HCT116 (cell line): ENCODE results near the gene KIAA2012. TPM values are rescaled to one million over a fixed set of nuclear protein-coding genes. Genes with fewer than 3 reads are reported as not detected.

Source experiments
- ATAC-seq: fragments of 200-7000 bp; cut with Tn5 transposase; 2 replicates; pipeline ENCODE4 v1.9.1; 2020; ENCODE audit warnings: mild to moderate bottlenecking, moderate library complexity
- BruUV-seq: library from RNA; stranded (reverse); fragments of 400-500 nt; replicated peaks from 2 replicates; lab custom pipeline; 2021; lab: Mats Ljungman, UMichigan
- CTCF ChIA-PET: fragments of 300-600 bp; sonication (Branson Sonifier 250); formaldehyde crosslinking; loops from one replicate; lab custom pipeline; 2021; ENCODE audit warnings: antibody characterized with exemption; lab: Charles Lee
- POLR2A ChIA-PET: fragments of 300-600, 350-600 bp; sonication (Branson Sonifier 250); formaldehyde crosslinking; loops from one replicate; lab custom pipeline; 2021; ENCODE audit warnings: antibody characterized with exemption; lab: Charles Lee
- RAD21 ChIA-PET, 2 experiments: fragments of 300-600 bp; sonication (Branson Sonifier 250); formaldehyde crosslinking; loops; one replicate each; lab custom pipeline; 2023; ENCODE audit warnings: low total read pairs in 2 of 2; ENCODE audit not compliant: uncharacterized antibody in 2 of 2, unreplicated experiment in 2 of 2, low non-redundant PET in 1 of 2; lab: Charles Lee
- DNase-seq: peaks from one replicate; pipeline ENCODE4 v3.0.0-alpha.2; 2010; ENCODE audit warnings: low read depth, low spot score
- H2AFZ ChIP-seq: fragments of 200-600 bp; shearing (Covaris generic), sonication (generic); 2 replicates; pipeline ENCODE4 v1.6.1; 2017; ENCODE audit warnings: low read depth, mixed run types, mixed read lengths, antibody characterized with exemption, low read length; ENCODE audit not compliant: poor library complexity, severe bottlenecking
- H3K27ac ChIP-seq: 2 replicates; pipeline ENCODE4 v1.5.1; 2012; ENCODE audit warnings: low read depth, low read length
- H3K27me3 ChIP-seq: fragments of 200-600 bp; sonication (generic); 2 replicates; pipeline ENCODE4 v1.6.1; 2016; ENCODE audit warnings: mixed run types, low read length, mixed read lengths; ENCODE audit not compliant: insufficient read depth
- H3K36me3 ChIP-seq, 2 experiments: fragments of 200-500 bp in 1 of 2; fragments of 200-600 bp in 1 of 2; sonication (Bioruptor generic) in 1 of 2; sonication (generic) in 1 of 2; 2 replicates each; pipeline versions ENCODE4 v1.5.1 to v1.6.1; 2014 to 2016; ENCODE audit warnings: low read length in 2 of 2, inconsistent platforms in 1 of 2, mixed read lengths in 1 of 2, mixed run types in 1 of 2; ENCODE audit not compliant: insufficient read depth in 2 of 2, control insufficient read depth in 1 of 2
- H3K4me1 ChIP-seq, 2 experiments: fragments of 200-600 bp in 1 of 2; sonication (generic) in 1 of 2; 2 replicates each; pipeline versions ENCODE4 v1.5.1 to v1.6.1; 2012 to 2017; ENCODE audit warnings: low read length in 2 of 2, inconsistent platforms in 1 of 2, mild to moderate bottlenecking in 1 of 2, mixed read lengths in 1 of 2, mixed run types in 1 of 2, moderate library complexity in 1 of 2; ENCODE audit not compliant: insufficient read depth in 2 of 2, control insufficient read depth in 1 of 2
- H3K4me2 ChIP-seq: fragments of 200-600 bp; sonication (generic); 2 replicates; pipeline ENCODE4 v1.6.1; 2017; ENCODE audit warnings: mixed run types, low read length, mixed read lengths
- H3K4me3 ChIP-seq, 2 experiments: fragments of 200-600 bp in 1 of 2; sonication (generic) in 1 of 2; replicated peaks in 1 of 2; 2 replicates each; pipeline ENCODE4 v1.5.1; 2011 to 2016; ENCODE audit warnings: low read length in 2 of 2, control low read depth in 1 of 2, low read depth in 1 of 2, mild to moderate bottlenecking in 1 of 2, mixed read lengths in 1 of 2, mixed run types in 1 of 2
- H3K79me2 ChIP-seq: fragments of 200-600 bp; sonication (generic); 2 replicates; pipeline ENCODE4 v1.6.1; 2017; ENCODE audit warnings: mild to moderate bottlenecking, mixed run types, low read length, moderate library complexity, mixed read lengths; ENCODE audit not compliant: insufficient read depth
- H3K9ac ChIP-seq: fragments of 200-600 bp; sonication (generic); 2 replicates; pipeline ENCODE4 v1.6.1; 2016; ENCODE audit warnings: low read length, mixed read lengths
- H3K9me2 ChIP-seq: fragments of 200-600 bp; sonication (generic), shearing (Covaris generic); 2 replicates; pipeline ENCODE4 v1.6.1; 2017; ENCODE audit warnings: mixed run types, mild to moderate bottlenecking, moderate library complexity; ENCODE audit not compliant: insufficient read depth
- H3K9me3 ChIP-seq, 2 experiments: fragments of 200-500 bp in 1 of 2; fragments of 200-600 bp in 1 of 2; sonication (Bioruptor generic) in 1 of 2; sonication (generic) in 1 of 2; 2 replicates each; pipeline ENCODE4 v1.6.1; 2014 to 2017; ENCODE audit warnings: low read length in 2 of 2, mixed read lengths in 2 of 2, inconsistent platforms in 1 of 2, low read depth in 1 of 2, mild to moderate bottlenecking in 1 of 2, mixed run types in 1 of 2, moderate library complexity in 1 of 2; ENCODE audit not compliant: control insufficient read depth in 1 of 2, insufficient read depth in 1 of 2
- H4K20me1 ChIP-seq: fragments of 200-600 bp; sonication (generic), shearing (Covaris generic); 2 replicates; pipeline ENCODE4 v1.6.1; 2017; ENCODE audit warnings: mixed run types, mild to moderate bottlenecking, moderate library complexity; ENCODE audit not compliant: insufficient read depth
- ATF3 ChIP-seq: IDR thresholded peaks from 2 replicates; pipeline ENCODE4 v1.6.1; 2012
- CBX3 ChIP-seq: IDR thresholded peaks from 2 replicates; pipeline ENCODE4 v1.6.1; 2012; ENCODE audit warnings: low read depth
- CEBPB ChIP-seq: IDR thresholded peaks from 2 replicates; pipeline ENCODE4 v1.6.1; 2012; ENCODE audit warnings: low read depth
- CTCF ChIP-seq, 3 experiments: fragments of 200-600 bp in 1 of 3; sonication (generic) in 1 of 3; IDR thresholded peaks in 2 of 3; conservative IDR thresholded peaks in 1 of 3; 2 replicates each; pipeline ENCODE4 v1.5.1; 2012 to 2017; ENCODE audit warnings: low read depth in 2 of 3, low read length in 2 of 3, antibody characterized with exemption in 1 of 3, borderline replicate concordance in 1 of 3, control low read depth in 1 of 3, mild to moderate bottlenecking in 1 of 3, mixed read lengths in 1 of 3, mixed run types in 1 of 3, moderate library complexity in 1 of 3; ENCODE audit not compliant: insufficient read depth in 1 of 3
- EGR1 ChIP-seq: IDR thresholded peaks from 2 replicates; pipeline ENCODE4 v1.6.1; 2012; ENCODE audit warnings: low read depth
- ELF1 ChIP-seq: IDR thresholded peaks from 2 replicates; pipeline ENCODE4 v1.6.1; 2012; ENCODE audit warnings: low read depth, borderline replicate concordance
- EZH2 ChIP-seq: fragments of 200-600 bp; sonication (generic); IDR thresholded peaks from 2 replicates; pipeline ENCODE4 v1.6.1; 2017; ENCODE audit warnings: antibody characterized with exemption, mixed run types
- EZH2phosphoT487 ChIP-seq: fragments of 200-600 bp; IDR thresholded peaks from 2 replicates; pipeline ENCODE4 v1.6.1; 2018; ENCODE audit warnings: antibody characterized with exemption, borderline replicate concordance
- FOSL1 ChIP-seq: IDR thresholded peaks from 2 replicates; pipeline ENCODE4 v1.6.1; 2012; ENCODE audit warnings: low read depth
- JUND ChIP-seq: IDR thresholded peaks from 2 replicates; pipeline ENCODE4 v1.6.1; 2012
- MAX ChIP-seq: IDR thresholded peaks from 2 replicates; pipeline ENCODE4 v1.6.1; 2012
- POLR2A ChIP-seq: IDR thresholded peaks from 2 replicates; pipeline ENCODE4 v1.7.0; 2011; ENCODE audit warnings: borderline replicate concordance; ENCODE audit not compliant: insufficient read depth, insufficient read length; ENCODE audit errors: extremely low read depth
- POLR2AphosphoS5 ChIP-seq: IDR thresholded peaks from 2 replicates; pipeline ENCODE4 v1.6.1; 2011; ENCODE audit warnings: mild to moderate bottlenecking, low read depth, low read length, moderate library complexity
- RAD21 ChIP-seq: IDR thresholded peaks from 2 replicates; pipeline ENCODE4 v1.6.1; 2012; ENCODE audit warnings: low read depth, mild to moderate bottlenecking
- REST ChIP-seq: IDR thresholded peaks from 2 replicates; pipeline ENCODE4 v1.6.1; 2012; ENCODE audit warnings: low read depth
- SIN3A ChIP-seq: IDR thresholded peaks from 2 replicates; pipeline ENCODE4 v1.6.1; 2012; ENCODE audit warnings: low read depth
- SP1 ChIP-seq: IDR thresholded peaks from 2 replicates; pipeline ENCODE4 v1.6.1; 2012; ENCODE audit warnings: low read depth
- SRF ChIP-seq: IDR thresholded peaks from 2 replicates; pipeline ENCODE4 v1.6.1; 2012; ENCODE audit warnings: low read depth
- TCF7L2 ChIP-seq: IDR thresholded peaks from 2 replicates; pipeline ENCODE4 v1.7.0; 2011; ENCODE audit warnings: borderline replicate concordance, inconsistent platforms; ENCODE audit not compliant: insufficient read depth, insufficient read length; ENCODE audit errors: extremely low read depth
- YY1 ChIP-seq: IDR thresholded peaks from 2 replicates; pipeline ENCODE4 v1.6.1; 2011; ENCODE audit warnings: low read length, low read depth, moderate library complexity, mild to moderate bottlenecking; ENCODE audit not compliant: insufficient replicate concordance; ENCODE audit errors: extremely low read depth
- ZNF274 ChIP-seq: fragments of 200-500 bp; sonication (Bioruptor generic); IDR thresholded peaks from 2 replicates; pipeline ENCODE4 v1.6.1; 2014; ENCODE audit warnings: mild to moderate bottlenecking, low read depth, low read length, inconsistent platforms
- intact Hi-C: fragments of 100-400 bp; cut with micrococcal nuclease; formaldehyde crosslinking; loops from 2 replicates; pipeline ENCODE4 v1.10.0; 2022
- total RNA-seq: library from RNA; stranded (reverse); gene quantifications from one replicate; pipeline ENCODE4 v1.2.1, GENCODE V29; 2021; ENCODE audit not compliant: unreplicated experiment

The KIAA2012 gene
- total RNA-seq, 1 experiment from 2014 or later, result not detected

- peak; percentile 86 for ATAC-seq
- CTCF ChIA-PET, result no interaction called here
Observed at GRCh38 chr2:202187570-202187969, 114.5 kb downstream of the KIAA2012 start.

More at GRCh38 chr2:202187570-202187969, 114.5 kb downstream of the KIAA2012 start:
- peak; percentile 60 for DNase-seq
- Histone ChIP-seq H3K9me3 (no peaks in the 10 kb centered on the region), H3K9ac (no peak overlapping the region), H3K36me3 (no peaks in the 10 kb centered on the region), H3K79me2 (no peaks in the 10 kb centered on the region), H4K20me1 (no peaks in the 10 kb centered on the region), H3K4me1 (peaks cover 15 to 28% of the 10 kb centered on the region in 2 experiments), H3K4me2 (peak overlapping the region; percentile 40), H3K27ac (no peak overlapping the region), H3K27me3 (no peaks in the 10 kb centered on the region), H3K9me2 (no peaks in the 10 kb centered on the region), H3K4me3 (no peak overlapping the region), H2AFZ (no peak overlapping the region)
- no peak for TF ChIP-seq REST
- TF ChIP-seq SIN3A, result peak; percentile 60; the same call in 1 of the 2 replicates
- no peak for TF ChIP-seq EGR1
- TF ChIP-seq CEBPB, result peak; percentile 78; the same call in 1 of the 2 replicates
- no peak for TF ChIP-seq ZNF274
- peak; percentile 73 for TF ChIP-seq SP1
- no peak for TF ChIP-seq CTCF (IDR thresholded peaks at IDR 0.05 in 2 of 3, conservative IDR thresholded peaks at IDR 0.05 in 1 of 3; ENCODE audit: borderline replicate concordance in 1 of 3, insufficient read depth in 1 of 3, low read depth in 2 of 3, low read length in 2 of 3)
- TF ChIP-seq EZH2, result no peak
- TF ChIP-seq EZH2phosphoT487, result no peak
- TF ChIP-seq FOSL1, result peak; percentile 38; the same call in 1 of the 2 replicates
- TF ChIP-seq ELF1, result no peak
- TF ChIP-seq POLR2AphosphoS5, result no peak
- TF ChIP-seq SRF, result no peak
- no peak; the same call in 1 of the 2 replicates for TF ChIP-seq CBX3
- no peak for TF ChIP-seq TCF7L2
- no peak for TF ChIP-seq MAX
- TF ChIP-seq ATF3, result no peak
- TF ChIP-seq YY1, result no peak
- TF ChIP-seq JUND, result peak; percentile 79
- no peak for TF ChIP-seq POLR2A
- TF ChIP-seq RAD21, result peak; percentile 14; the same call in 1 of the 2 replicates
- no TSS peak for BruUV-seq
- POLR2A ChIA-PET, result no interaction called here
- RAD21 ChIA-PET, result no interaction called here
- intact Hi-C loops, result no loop called here
